Measurements from ENCODE around the gene CAV2. TPM values are rescaled to one million over a fixed set of nuclear protein-coding genes. Genes with fewer than 3 reads are reported as not detected.
A peak's percentile ranks its signal among the peaks of the same experiment; 100 is the strongest.

Gene CAV2
- total RNA-seq, 4 donors from 2014 or later: 11.8 to 13.9 (median 12.6) TPM

GRCh38 chr7:116502201-116503096, 2.9 kb downstream of the CAV2 start:
- H3K9me3 ChIP-seq: no peaks in the 10 kb centered on the region
- H3K36me3 ChIP-seq: no peaks in the 10 kb centered on the region
- TF ChIP-seq POLR2A (IDR thresholded peaks at IDR 0.05): no peak
- H3K27ac ChIP-seq: peak overlapping the region in 1 of 4 donors; percentile 85
- peak overlapping the region in 1 of 4 donors; percentile 68 for H3K4me3 ChIP-seq
- H3K27me3 ChIP-seq: no peaks in the 10 kb centered on the region
- DNase-seq: no peak
- H3K4me1 ChIP-seq: peaks cover 0 to 11% (median 5%) of the 10 kb centered on the region in 4 donors

- TF ChIP-seq CTCF (IDR thresholded peaks at IDR 0.05) (no peak), POLR2A (IDR thresholded peaks at IDR 0.05) (no peak)
- DNase-seq: no peak
- peaks cover 0 to 11% (median 5%) of the 10 kb centered on the region in 4 donors for H3K4me1 ChIP-seq
- no peaks in the 10 kb centered on the region for H3K27me3 ChIP-seq
- no peaks in the 10 kb centered on the region for H3K36me3 ChIP-seq
- H3K4me3 ChIP-seq: no peak overlapping the region
- H3K27ac ChIP-seq: no peak overlapping the region
- no peaks in the 10 kb centered on the region for H3K9me3 ChIP-seq
Observed at GRCh38 chr7:116503835-116504234, 4.3 kb downstream of the CAV2 start.

GRCh38 chr7:116505278-116505677, 5.7 kb downstream of the CAV2 start:
- peaks cover 0 to 6% (median 2%) of the 10 kb centered on the region in 4 donors for H3K4me1 ChIP-seq
- no peak for TF ChIP-seq CTCF (IDR thresholded peaks at IDR 0.05)
- TF ChIP-seq POLR2A (IDR thresholded peaks at IDR 0.05): no peak
- H3K27ac ChIP-seq: no peak overlapping the region

GRCh38 chr7:116505823-116506222, 6.3 kb downstream of the CAV2 start:
- TF ChIP-seq CTCF (IDR thresholded peaks at IDR 0.05) (no peak), POLR2A (IDR thresholded peaks at IDR 0.05) (no peak)
- H3K4me1 ChIP-seq: peaks cover 0 to 6% (median 0%) of the 10 kb centered on the region in 4 donors
- no peak overlapping the region for H3K4me3 ChIP-seq
- no peaks in the 10 kb centered on the region for H3K9me3 ChIP-seq
- H3K27ac ChIP-seq: no peak overlapping the region
- no peaks in the 10 kb centered on the region for H3K36me3 ChIP-seq
- no peak for DNase-seq
- no peaks in the 10 kb centered on the region for H3K27me3 ChIP-seq

More at GRCh38 chr7:116505278-116505677, 5.7 kb downstream of the CAV2 start:
- H3K36me3 ChIP-seq: no peaks in the 10 kb centered on the region
- H3K9me3 ChIP-seq: no peaks in the 10 kb centered on the region
- H3K4me3 ChIP-seq: no peak overlapping the region
- H3K27me3 ChIP-seq: no peaks in the 10 kb centered on the region
- no peak for DNase-seq

- peaks cover 0 to 10% (median 3%) of the 10 kb centered on the region in 4 donors for H3K4me1 ChIP-seq
- no peaks in the 10 kb centered on the region for H3K9me3 ChIP-seq
- no peak for DNase-seq
- H3K27me3 ChIP-seq: no peaks in the 10 kb centered on the region
- no peak overlapping the region for H3K27ac ChIP-seq
- TF ChIP-seq POLR2A (IDR thresholded peaks at IDR 0.05) (no peak), CTCF (IDR thresholded peaks at IDR 0.05) (no peak)
- no peaks in the 10 kb centered on the region for H3K36me3 ChIP-seq
- H3K4me3 ChIP-seq: no peak overlapping the region
Observed at GRCh38 chr7:116509982-116510579, 10.5 kb downstream of the CAV2 start.

- Histone ChIP-seq H3K9me3 (no peaks in the 10 kb centered on the region), H3K4me3 (no peak overlapping the region), H3K27me3 (no peaks in the 10 kb centered on the region), H3K4me1 (peaks cover 0 to 10% (median 3%) of the 10 kb centered on the region in 4 donors), H3K36me3 (no peaks in the 10 kb centered on the region), H3K27ac (peak overlapping the region in 1 of 4 donors; percentile 71)
- no peak for DNase-seq
- TF ChIP-seq POLR2A (IDR thresholded peaks at IDR 0.05) (no peak), CTCF (IDR thresholded peaks at IDR 0.05) (no peak)
Observed at GRCh38 chr7:116510795-116511194, 11.3 kb downstream of the CAV2 start.
